NCI-H526 treated with DMSO at 0.1 percent for 48 hours (cell line): ENCODE data around the gene SGCD.

Source experiments
- DNase-seq: peaks from one replicate; lab custom pipeline; 2025; lab: John Stamatoyannopoulos, UW

Gene SGCD

GRCh38 chr5:156459812-156460385, 132.9 kb downstream of the SGCD start:
- no peak for DNase-seq

DNA sequence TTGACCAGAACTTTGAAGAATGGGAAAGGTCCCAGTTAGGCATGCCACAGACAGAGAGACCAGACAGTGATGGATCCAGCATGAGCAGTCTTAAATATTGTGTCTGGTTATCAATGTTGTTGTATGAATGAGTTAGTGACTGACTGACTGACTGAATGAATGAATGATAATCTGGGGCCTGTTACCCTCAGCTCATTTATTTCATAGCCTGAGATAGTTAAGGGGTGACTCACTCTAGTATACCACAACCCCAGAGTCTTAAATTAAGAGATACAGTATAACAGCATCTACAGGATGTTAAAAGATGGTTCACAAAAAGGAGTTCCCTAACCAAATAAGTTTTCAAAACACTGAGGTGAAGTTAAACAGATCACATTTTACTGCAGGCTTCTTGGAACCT, 133.5 kb downstream of the SGCD start:
- DNase-seq = no peak

- no peak for DNase-seq
Measured at GRCh38 chr5:156466871-156467270, 139.9 kb downstream of the SGCD start.

DNA sequence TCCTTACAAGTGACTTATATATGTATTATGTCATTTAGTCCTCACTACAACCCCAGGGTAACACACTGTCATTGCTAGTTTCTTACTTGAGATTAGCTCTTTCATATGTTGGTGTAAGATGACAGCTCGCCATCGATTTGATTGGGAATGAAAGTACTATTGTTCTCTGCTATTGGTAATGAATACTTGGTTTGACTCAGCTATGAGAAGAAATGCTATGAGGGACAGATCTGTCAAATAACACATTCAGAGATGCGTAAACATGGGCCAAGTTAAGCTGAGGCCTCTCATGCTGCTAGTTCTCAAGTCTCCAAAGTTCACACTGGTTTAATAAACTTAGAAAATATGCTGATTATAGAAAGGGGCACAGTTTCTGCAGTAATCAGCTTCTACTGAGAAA, 142.7 kb downstream of the SGCD start:
- DNase-seq = no peak

- DNase-seq = no peak
Measured at GRCh38 chr5:156471893-156472292, 144.9 kb downstream of the SGCD start.

- no peak for DNase-seq
Measured at GRCh38 chr5:156473269-156473908, 146.4 kb downstream of the SGCD start.

GRCh38 chr5:156474251-156474650, 147.3 kb downstream of the SGCD start:
- no peak for DNase-seq

- DNase-seq = no peak
Measured at GRCh38 chr5:156475182-156476157, 148.5 kb downstream of the SGCD start.

GRCh38 chr5:156476158-156476551, 149.2 kb downstream of the SGCD start:
- DNase-seq = no peak

GRCh38 chr5:156476678-156477077, 149.7 kb downstream of the SGCD start:
- DNase-seq = no peak

- DNase-seq = no peak
Measured at GRCh38 chr5:156477196-156477595, 150.2 kb downstream of the SGCD start.

DNA sequence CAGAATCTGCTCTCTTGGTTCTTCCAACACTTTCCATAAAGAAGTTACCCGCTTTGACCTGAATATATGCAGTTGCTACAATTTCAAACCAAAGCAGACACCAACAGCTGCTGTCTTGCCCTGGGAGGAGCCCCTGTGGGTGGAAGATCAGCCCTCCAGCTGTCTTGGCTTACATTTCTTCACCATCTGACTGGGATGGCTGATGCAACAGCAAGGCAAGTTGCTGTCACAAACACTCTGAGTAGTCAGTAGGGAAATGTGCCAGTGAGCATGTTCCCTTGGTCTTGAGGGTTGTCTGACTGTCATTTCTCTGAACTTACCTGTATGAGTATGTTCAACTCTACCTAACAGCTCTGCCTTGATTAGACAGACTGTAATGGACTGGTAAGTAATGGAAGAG, 152.9 kb downstream of the SGCD start:
- DNase-seq = no peak

DNA sequence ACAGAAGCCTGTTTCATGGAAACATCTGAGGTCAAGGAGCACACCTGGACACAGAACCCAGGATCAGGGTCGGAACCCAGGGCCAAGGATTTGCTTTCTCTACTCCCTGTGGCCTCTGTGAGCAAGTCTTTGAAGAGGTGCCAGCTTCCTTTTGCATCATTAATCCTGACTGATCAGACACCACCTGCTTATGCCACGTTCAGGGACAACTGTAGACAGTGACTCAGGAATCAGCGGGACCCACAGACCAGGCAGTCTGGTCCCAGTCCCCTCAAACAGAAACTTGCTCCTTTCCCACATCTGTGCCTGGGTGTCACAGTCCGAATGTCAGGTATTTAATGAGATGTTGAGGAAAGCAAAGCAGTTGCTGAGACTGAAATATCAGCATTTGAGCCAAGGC, 154.8 kb downstream of the SGCD start:
- DNase-seq = no peak

- DNase-seq = no peak
Measured at GRCh38 chr5:156482818-156483217, 155.9 kb downstream of the SGCD start.

DNA sequence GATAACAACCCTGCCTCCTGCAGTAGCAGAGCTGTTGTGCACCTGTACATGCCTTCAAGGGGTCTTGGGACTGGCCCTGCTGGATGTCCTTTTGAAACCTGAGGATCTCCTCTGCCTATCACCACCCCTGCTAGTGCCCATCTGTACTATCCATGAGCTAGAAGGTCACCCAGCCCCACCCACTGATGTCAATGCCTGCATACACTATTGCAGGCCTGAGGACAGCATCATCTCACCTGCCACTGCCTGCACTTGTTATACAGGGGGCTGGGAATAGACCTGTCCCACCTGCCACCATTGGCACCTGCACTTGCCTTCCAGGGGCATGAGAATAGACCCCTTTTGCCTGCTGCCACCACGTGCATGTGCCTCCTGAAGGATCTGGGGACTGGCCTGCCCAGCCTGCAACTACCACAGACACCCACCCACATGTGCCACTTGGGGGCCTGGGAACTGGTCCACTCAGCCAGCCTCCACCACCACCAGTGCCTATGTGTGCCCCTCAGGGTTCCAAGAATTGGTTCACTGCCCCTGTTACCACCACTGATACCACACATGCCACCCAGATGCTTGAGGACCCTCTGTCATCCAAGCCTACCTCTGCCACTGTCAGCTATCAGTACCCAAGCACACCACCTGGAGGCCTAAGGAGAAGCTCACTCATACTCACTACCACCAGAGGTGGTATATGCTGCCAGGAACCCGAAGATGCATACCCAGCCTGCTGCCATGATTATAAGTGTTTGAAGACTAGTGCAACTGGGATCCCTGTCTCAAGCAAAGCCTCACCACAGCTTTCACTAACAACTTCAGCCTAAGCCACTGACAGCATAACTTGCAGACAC, 159.7 kb downstream of the SGCD start:
- no peak for DNase-seq

GRCh38 chr5:156491766-156492165, 164.8 kb downstream of the SGCD start:
- no peak for DNase-seq

DNA sequence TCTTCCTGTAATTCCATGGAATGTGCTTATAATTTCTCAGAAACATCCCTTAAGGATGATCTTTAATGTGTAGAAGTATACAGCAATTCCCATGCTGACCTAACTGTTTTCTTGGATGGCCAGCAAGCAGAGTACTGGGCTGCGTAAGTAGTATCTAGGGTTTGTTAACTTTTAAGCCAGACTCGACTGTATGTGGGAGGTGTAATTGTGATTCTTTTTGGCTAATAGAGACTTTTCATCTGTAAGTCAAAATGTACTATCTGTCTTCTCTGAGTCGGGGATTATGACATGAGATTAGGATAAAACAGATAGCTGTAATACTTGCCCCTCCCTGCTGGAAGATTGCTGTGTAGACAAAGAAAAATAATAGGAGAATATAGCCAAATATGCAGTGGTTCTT, 169.3 kb downstream of the SGCD start:
- DNase-seq = no peak

DNA sequence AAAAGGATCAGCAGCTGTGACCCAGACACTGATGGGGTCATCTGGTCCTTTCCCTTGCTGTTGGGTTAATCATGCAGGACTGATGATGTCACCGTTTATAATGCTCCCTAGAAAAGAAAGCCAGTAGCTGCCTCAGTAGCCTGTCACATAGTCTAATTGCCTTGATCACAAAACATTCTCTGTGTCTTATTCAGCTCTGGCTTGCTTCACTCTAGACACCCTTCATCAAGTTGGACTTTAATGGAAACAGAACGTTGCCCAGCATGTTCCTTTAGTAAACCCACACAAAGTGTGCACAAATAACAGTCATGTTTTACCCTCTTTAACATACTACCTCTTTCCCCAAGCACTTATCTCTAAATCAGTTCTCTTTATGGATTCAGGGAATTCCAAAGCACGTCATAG, 170.8 kb downstream of the SGCD start:
- no peak for DNase-seq

DNA sequence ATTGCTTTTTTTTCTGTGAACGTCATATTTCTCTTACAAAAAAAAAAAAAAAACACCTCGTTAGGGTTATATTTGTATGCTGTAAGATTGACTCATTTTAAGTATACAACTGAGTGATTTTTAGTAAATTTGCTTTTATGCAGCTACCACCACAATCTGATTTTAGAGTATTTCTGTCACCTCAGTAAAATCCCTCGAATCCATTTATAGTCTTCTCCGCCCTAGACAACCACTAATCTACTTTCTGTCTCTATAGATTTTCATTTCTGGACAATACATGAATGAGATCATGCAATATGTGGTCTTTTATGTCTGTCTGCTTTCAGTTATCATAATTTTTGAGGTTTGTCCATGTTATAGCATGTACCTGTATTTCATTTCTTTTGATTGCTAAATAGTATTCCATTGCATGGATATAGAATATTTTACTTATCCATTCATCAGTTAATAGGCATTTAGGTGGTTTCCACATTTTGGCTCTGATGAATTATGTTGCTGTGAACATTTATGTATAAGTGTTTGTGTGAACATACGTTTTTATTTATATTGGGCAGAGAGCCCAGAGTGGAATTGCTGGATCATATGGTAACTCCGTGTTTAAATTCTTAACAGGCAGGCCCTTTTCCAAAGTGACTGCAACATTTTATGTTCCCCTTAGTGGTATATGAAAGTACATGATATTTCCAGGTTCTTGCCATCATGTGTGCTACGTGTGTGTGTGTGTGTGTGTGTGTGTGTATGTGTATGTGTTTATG, 171.4 kb downstream of the SGCD start:
- no peak for DNase-seq

DNA sequence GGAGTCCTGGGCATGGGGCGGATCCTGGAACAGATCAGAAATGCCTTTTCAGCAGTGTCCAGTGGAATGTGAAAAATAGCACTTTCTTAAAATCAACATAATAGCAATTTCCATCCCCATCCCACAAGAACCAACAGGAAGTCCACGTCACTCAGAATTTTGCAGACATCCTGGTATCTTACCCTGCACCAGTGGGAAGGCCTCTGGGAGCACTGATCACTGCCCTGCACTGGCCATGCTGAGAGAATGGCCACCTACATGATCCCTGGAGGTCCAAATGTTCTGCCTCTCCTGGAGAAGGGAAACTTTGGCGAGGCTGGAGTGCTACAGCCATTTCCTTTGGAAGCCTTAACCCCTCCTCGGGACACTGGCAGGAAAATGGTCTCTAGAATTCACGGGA, 173.8 kb downstream of the SGCD start:
- DNase-seq = no peak

DNA sequence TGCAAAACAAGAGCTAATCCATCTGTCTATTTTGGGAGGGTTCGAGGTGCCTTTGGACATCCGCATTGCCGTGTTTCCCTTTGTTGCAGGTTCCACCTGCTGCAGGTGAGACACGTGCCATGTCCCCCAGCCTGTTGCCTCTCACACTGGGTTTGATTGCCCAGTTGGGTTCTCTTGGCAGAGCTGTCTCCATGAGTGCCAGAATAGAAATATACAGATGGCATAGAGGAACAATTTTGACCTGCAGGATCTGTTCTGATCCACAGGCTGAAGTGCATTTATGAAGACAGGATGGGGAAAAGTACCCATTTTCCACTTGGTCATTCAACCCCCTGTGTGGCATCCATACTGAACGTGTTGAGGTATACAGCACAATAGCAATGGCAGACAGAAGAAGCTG, 178.1 kb downstream of the SGCD start:
- DNase-seq = no peak
